HG03457 (cell line): Measurements from ENCODE around the gene FGF12.
"Not testable (repeated sequence)": the region's sequence is repeated elsewhere in the genome, so short reads cannot be mapped to it uniquely, and the experiment has no call there.

Source experiments
- ATAC-seq: cut with Tn5 transposase; IDR thresholded peaks from one replicate; pipeline ENCODE4 v1.9.1; 2021; ENCODE audit warnings: moderate number of reproducible peaks; ENCODE audit not compliant: unreplicated experiment

Gene FGF12

GRCh38 chr3:192727032-192727847, at the start of gene FGF12:
FGF12 (minus strand) TSS chr3:192727541.
- ATAC-seq, result no peak

- not testable (repeated sequence) for ATAC-seq
These were observed 47.0 kb upstream of the FGF12 start for GRCh38 chr3:192774341-192774740.

- no peak for ATAC-seq
These were observed 45.0 kb upstream of the FGF12 start for GRCh38 chr3:192772240-192772894.

- ATAC-seq, result no peak
These were observed 31.3 kb upstream of the FGF12 start for GRCh38 chr3:192758654-192759053.

GRCh38 chr3:192751148-192751547, 23.8 kb upstream of the FGF12 start:
- ATAC-seq, result no peak

- no peak for ATAC-seq
These were observed 22.9 kb upstream of the FGF12 start for GRCh38 chr3:192750201-192750600.

- no peak for ATAC-seq
These were observed 20.4 kb upstream of the FGF12 start for GRCh38 chr3:192747746-192748145.

GRCh38 chr3:192747145-192747544, 19.8 kb upstream of the FGF12 start:
- no peak for ATAC-seq

- no peak for ATAC-seq
These were observed 17.8 kb upstream of the FGF12 start for GRCh38 chr3:192745150-192745549.

GRCh38 chr3:192744604-192745003, 17.3 kb upstream of the FGF12 start:
- not testable (repeated sequence) for ATAC-seq

- no peak for ATAC-seq
These were observed 10.2 kb upstream of the FGF12 start for GRCh38 chr3:192737506-192737905.

GRCh38 chr3:192731233-192731632, 3.9 kb upstream of the FGF12 start:
- ATAC-seq, result no peak

- ATAC-seq, result no peak
These were observed 956 bp downstream of the FGF12 start for GRCh38 chr3:192726385-192726784.

GRCh38 chr3:192719964-192720363, 7.4 kb downstream of the FGF12 start:
- no peak for ATAC-seq

GRCh38 chr3:192718156-192718555, 9.2 kb downstream of the FGF12 start:
- ATAC-seq, result no peak

- ATAC-seq, result no peak
These were observed 12.2 kb downstream of the FGF12 start for GRCh38 chr3:192715126-192715525.

- ATAC-seq, result not testable (repeated sequence)
These were observed 16.2 kb downstream of the FGF12 start for GRCh38 chr3:192711126-192711525.

- ATAC-seq, result no peak
These were observed 17.0 kb downstream of the FGF12 start for GRCh38 chr3:192710366-192710765.

GRCh38 chr3:192706272-192706671, 21.1 kb downstream of the FGF12 start:
- no peak for ATAC-seq

- no peak for ATAC-seq
These were observed 26.5 kb downstream of the FGF12 start for GRCh38 chr3:192700885-192701284.

- ATAC-seq, result no peak
These were observed 30.3 kb downstream of the FGF12 start for GRCh38 chr3:192696943-192697587.
